Measurements from ENCODE around the gene TWNK.

The TWNK gene

DNA sequence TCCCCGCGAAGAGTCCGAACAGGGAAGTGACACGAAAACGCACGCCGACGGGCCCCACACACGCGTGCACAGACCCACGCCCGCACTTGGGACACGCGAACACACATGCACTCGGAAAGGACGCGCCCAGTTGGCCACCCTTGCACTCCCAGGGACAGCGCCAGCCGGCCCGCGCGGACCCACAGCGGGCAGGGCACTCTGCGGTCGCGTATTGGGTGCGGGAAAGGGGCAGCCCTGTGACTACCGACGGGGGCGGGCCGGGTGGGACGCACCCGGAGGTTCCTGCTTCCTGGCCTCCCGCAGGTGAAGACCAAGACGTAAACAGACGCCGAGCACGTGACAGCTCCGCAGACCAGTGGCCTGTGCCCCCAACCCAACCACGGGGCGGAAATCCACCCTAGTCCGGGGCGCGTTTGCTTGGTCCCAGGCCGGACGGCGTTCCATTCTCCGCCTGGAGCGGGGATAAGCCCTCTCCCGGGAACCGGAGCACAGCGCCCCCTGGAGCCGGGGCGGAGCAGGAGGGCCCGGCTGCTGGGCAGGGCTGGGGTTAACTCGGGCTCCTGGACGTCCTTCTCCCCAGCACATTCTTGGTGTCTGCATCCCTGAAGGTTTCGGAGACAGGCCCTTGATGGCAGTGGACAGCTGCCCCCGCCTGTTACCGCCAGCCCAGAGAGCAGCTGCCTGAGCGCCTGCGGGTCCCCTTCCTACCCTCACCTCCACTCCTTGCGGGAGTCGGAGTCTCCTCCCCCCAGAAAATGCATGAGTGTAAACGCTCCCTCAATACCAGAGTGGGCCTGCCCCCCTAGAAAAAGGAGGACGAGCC is 10.2 kb downstream of the TWNK start:
- peak; percentile 50 to 62 for ATAC-seq

DNA sequence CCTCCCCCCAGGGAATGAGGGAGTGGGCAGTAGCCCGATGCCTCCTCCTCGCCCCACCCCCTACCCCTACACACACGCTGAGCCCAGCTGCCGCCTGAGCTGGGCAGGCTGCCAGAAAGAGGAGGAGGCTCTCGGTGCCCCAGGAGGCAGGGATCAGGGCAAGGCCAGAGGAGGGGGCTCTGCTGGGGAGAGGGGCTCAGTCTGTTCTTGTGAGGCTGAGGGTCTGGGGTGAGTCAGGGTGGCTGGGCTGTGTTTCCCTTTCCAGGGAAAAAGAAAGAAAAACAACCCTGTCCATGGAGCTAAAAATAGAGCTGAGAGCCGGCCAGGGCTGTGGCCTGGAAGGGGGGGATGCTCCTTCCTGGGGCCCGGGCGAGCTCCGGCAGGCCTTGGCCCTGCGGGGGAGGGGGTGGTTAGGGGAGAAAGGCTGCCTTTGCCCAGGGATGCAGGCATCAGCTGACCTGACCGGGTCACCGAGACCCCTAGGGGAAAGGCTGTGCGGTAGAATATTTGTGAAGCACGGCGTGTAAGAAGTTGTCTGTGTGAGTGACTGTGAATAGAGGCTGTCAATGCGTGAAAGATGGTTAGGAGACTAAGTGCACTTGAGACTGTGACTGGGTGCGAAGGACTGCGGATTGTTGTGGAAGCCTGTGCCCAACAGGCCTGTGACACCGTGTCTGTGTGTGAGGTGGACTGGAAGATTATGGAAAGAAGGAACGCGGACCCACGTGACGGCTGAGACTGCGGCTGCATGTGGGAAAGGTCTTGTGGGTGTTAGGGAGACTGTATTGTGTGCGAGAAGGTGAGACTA is 11.0 kb downstream of the TWNK start:
- peak; percentile 21 to 45 for ATAC-seq

DNA sequence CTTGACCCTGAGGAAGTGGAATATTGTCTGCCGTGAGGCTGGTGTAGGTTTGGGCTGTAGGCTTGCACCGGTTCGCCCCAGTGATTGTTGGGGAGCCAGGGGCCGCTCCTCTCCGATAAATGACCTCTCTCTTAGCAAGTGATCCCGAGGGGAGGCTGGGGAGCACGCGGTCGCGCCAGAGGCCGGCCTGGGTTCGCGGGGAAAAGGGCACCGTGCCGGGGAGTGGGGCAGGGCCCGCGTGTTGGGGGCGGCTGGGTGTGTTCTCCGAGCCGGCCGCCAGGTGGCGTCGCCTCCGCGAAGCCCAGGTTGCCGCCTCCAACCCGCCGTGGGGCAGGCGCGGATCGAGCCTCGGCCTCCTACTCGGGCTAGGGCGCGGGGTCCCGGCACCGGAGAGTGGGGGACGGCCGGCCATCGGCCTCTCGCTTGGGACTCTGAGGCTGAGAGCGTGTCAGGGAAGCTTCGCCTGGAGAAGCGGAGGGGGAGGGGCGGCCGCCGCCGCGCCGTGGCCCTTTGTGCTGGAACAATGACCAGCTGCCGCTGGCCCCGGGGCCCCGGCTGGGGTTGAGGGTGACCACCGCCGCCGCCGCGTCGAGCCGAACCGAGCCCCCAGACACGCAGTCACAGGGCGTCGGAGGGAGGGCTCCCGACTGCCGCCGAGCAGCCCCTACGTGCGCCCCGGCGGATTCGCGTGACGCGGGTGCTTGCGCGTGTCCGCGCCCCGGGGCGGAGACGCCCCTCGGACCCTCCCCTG is 11.8 kb downstream of the TWNK start:
- ATAC-seq: peak; percentile 68 to 69

DNA sequence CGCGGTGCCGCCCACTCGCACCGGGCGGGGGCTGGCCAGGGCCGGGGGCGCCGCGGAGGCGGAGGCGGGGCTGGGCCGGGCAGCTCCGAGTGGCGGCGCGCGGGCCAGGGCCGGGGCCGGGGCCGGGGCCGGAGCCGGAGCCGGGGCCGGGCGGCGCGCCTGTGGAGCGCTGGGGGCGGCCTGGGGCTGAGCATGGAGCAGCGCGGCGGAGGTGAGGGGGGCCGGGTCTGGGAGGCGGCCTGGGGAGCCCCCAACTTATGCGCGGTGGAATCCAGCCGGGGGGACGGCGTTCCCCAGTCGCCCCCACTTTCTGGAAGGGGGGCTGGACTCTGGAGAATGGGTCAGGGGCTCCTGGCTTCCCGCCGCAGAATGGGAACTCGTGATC is 12.4 kb downstream of the TWNK start, which contains the start of gene LZTS2:
Gene LZTS2, plus strand, starts transcription at position 67 of the 385 bp plus-strand sequence. CDS start 2,731 bp downstream, outside the sequence.
- ATAC-seq: no peak

DNA sequence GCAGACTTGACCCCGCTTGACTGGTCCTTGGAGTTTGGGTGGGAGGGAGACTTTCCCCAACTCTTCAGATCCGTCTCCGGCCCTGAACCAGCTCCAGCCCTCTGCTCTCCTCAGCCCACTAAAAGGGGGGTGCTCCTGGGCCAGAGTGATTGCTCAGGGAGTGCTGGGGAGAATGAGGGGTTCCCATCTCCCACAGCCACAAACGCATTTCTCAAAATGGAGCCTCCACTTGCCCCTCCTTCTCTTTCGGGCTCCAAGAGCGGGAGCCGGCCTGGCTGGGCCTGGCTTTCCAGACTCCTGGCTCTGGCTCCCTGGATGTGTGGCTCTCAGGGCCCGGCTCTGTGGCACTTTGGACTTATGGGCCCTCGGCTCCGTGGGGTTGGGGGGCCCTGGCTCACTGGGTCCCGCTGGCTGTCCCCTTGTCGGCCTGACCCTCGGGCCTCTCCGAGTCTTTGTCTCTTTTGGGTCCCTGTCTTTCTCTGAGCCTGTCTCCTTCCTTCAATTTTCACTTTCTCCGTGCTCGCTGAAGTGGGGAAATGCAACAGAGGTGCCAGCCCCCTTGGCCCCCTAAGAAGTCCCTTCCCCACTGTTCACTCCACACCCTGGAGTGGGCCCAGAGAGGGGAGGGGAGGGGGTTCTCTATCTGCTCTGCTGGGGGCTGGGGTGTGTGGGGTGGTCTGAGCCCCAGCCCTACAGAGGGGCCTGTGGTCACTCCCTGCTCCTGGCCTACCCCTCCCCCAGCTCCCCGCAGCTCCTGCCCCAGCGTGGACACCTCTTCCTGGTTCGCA is 13.0 kb downstream of the TWNK start:
- no peak for ATAC-seq

DNA sequence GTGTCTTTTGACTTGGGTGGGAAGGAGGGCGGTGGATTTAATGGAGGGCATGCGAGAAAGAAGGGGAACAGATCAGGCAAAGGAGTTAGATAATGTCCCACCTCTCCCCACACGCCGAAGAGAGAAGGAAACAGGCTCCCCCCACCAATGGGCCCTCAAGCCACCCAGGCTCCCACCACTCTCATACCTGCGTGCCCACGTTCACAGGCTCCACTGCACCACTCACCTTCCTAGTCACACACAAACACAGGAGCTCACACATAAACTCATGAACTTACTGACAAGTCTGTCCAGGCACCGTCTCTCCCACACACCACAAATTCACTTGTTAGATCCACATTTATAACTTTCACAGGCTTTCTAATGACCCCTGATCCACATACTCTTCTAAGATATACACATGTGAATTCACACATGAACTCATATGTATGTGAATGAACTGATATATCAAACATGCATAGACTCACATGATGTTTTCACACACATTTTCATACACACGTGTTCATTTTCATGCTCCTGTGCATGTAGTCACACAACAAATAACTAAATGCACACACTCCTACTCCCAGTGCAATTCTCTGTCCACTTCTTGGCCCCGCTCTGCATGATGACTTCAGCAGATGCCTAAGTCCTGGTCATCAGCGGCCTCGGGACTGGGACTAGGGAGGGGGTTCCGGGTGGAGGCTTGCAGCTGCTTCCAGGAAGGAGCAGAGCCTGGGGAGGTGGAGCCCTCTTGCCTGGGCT is 13.7 kb downstream of the TWNK start:
- ATAC-seq: no peak

DNA sequence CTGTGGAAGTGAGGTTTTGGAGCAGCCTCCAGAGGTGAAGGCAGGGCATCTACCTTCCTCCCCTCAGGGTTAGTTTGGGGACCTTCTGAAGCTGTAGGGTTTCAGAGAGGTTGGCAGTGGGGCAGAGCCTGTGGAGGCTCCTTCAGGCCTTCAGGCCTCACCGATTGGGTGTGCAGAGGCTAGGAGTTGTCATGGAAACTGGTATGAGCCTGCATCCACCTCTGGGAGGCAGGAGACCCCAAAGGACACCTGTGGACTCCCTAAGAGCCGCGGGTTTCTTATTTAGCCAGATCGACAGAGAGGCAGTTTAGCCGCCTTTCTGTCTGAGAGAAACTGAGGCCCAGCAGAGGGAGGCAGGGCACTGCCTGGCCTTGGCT is 14.3 kb downstream of the TWNK start:
- ATAC-seq: no peak

DNA sequence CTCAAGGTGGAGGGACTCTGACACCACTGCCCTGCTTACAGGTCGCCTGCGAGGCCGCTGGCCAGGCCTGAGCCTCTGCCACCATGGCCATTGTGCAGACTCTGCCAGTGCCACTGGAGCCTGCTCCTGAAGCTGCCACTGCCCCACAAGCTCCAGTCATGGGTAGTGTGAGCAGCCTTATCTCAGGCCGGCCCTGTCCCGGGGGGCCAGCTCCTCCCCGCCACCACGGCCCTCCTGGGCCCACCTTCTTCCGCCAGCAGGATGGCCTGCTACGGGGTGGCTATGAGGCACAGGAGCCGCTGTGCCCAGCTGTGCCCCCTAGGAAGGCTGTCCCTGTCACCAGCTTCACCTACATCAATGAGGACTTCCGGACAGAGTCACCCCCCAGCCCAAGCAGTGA is 15.1 kb downstream of the TWNK start:
- ATAC-seq: no peak

DNA sequence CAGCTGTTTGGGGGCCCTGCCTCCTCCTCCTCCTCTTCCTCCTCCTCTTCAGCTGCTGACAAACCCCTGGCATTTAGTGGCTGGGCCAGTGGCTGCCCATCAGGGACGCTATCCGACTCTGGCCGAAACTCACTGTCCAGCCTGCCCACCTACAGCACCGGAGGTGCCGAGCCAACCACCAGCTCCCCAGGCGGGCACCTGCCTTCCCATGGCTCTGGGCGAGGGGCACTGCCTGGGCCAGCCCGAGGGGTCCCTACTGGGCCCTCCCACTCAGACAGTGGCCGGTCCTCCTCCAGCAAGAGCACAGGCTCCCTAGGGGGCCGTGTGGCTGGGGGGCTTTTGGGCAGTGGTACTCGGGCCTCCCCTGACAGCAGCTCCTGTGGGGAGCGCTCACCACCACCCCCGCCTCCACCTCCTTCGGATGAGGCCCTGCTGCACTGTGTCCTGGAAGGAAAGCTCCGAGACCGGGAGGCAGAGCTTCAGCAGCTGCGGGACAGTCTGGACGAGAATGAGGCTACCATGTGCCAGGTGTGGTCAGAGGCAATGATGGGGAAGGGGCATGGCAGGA is 16.4 kb downstream of the TWNK start:
- ATAC-seq: no peak

DNA sequence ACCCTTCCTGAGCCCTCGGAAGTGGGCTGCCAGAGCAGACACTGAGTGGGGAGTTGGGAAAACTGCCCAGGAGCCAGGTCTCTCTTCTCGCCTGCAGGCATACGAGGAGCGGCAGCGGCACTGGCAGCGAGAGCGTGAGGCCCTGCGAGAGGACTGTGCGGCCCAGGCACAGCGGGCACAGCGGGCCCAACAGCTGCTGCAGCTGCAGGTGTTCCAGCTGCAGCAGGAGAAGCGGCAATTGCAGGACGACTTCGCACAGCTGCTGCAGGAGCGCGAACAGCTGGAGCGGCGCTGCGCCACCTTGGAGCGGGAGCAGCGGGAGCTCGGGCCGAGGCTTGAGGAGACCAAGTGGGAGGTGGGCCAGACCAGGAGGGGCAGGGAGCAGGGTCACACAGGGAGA is 18.0 kb downstream of the TWNK start:
- ATAC-seq: no peak

DNA sequence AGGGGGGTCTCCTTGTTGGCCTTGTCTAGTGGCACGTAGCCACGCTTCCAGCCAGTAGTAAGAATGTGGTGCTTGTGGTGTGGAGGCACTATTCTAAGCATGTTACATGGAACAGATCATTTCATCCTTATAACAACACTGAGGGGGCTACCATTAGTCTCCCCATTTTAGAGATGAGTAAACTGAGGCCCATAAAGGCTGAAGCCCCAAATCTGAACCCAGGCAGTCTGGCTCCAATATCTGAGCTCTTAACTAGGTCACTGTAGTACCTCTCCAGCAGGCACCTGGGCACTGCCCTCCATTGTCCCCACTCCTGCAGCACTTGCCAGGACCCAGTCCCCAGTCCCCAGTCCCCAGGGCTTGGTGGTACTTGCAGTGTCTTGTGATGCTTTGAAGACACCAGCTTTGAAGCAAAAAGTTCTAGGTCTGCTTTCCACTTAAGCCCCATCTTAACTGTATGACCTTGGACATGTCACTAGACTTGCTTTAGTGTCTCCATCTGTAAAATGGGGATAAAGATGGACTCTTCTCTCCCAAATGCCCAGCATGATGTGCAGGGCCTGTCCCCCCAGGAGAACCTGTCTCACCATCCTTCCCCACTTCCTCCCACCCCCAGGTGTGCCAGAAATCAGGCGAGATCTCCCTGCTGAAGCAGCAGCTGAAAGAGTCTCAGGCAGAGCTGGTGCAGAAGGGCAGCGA is 18.7 kb downstream of the TWNK start:
- ATAC-seq: no peak

DNA sequence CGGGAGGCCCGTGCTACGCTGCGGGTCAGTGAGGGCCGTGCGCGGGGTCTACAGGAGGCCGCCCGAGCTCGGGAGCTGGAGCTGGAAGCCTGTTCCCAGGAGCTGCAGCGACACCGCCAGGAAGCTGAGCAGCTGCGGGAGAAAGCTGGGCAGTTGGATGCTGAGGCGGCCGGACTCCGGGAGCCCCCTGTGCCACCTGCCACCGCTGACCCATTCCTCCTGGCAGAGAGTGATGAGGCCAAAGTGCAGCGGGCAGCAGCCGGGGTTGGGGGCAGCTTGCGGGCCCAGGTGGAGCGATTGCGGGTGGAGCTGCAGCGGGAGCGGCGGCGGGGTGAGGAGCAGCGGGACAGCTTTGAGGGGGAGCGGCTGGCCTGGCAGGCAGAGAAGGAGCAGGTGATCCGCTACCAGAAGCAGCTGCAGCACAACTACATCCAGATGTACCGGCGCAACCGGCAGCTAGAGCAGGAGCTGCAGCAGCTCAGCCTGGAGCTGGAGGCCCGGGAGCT is 19.3 kb downstream of the TWNK start:
- ATAC-seq: no peak

DNA sequence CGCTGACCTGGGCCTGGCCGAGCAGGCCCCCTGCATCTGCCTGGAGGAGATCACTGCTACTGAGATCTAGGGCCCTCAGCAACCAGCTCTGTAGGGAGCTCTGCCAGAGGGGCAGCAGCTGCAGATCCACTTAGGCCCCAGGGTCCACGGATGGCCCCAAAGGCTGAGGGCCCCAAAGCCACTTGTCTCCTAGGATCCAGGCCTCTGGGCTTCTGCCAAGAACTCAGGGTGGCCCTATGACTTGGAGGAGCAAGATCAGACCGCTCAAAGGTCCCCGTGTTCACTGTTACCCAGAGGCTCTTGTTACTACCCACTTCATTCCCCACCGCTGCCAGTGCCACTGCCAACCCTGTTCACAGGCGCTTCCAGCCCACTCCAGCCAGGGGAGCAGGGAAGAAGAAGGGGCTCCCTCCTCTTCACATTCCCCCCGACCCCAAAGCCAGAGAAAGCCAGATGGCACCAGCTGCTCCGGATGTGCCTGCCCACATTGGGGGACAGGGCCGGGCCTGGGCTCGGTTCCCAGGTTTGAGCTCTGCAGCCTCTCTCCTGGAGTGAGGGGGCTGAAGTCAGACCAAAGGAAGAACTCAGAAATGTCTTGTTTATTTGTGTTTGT is 19.9 kb downstream of the TWNK start:
- no peak for ATAC-seq

DNA sequence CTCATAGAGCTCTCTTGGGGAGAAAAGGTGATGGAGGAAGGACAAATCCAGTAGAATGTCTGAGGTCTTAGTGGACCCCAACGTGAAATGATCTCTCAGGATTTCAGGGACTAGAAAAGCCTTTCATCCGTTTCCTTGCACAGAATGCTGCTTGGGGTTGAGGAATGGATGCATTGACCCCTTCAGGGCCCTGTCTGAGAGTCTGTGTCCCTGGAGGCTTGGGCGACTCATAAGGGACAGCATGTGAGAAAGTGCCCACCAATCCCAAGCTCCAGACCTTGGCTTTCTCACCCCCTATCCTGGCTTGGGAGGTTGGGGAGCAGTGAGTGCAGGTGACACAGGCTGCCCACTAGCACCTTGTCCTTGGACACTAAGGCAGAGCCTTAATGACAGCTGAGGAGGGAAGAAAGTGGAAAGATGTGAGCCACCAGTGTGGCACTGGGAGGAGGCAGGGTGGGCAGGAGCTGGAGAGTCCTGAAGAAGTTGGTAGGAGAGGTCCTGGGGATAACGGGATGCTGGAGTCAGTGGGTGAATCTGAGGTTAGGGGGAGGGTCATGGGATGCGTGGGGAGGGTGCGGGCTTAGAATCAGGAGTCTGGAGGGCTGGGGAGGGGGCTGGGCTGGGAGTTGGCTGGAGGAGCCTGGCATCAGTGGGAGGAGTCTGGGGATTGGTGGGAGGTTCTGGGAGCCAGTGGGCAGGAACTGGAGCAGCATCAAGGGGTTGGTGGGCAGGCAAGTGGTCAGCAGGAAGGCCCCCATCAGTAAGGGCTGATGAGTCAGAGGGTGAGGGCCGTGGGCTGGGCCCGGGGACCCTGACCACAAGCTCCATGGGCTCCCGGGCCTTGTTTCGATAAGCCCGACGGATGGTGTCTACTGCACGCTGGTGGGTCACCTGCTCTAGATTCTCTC is 20.8 kb downstream of the TWNK start:
- no peak for ATAC-seq

DNA sequence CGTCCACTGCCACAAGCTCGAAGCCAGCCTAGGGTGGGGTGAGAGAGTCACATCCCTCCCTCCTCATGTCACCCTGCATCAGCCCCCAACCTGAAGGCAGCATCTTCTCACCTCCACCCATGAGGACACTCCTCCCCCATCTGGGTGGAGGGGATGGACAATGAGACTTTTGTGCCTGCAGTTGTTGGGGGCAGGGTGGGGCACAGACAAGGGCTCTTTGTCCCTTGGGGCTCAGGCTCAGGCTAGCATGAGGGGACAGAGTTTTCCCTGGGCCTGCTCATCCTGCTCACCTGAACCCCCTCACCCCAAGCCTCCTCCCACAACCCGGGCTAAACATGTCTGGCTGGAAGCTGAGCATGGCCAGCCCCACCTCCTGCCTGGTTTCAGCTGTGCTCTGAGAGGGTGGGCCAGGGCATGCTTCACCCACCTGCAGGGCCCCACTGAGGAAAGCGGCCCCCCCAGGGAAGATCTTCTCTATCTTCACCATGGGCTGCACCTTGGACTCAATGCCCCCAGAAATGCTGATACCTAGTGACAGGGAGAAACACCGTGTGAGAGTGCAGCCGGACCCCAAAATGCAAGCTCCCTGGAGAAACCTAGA is 21.6 kb downstream of the TWNK start:
- no peak for ATAC-seq

DNA sequence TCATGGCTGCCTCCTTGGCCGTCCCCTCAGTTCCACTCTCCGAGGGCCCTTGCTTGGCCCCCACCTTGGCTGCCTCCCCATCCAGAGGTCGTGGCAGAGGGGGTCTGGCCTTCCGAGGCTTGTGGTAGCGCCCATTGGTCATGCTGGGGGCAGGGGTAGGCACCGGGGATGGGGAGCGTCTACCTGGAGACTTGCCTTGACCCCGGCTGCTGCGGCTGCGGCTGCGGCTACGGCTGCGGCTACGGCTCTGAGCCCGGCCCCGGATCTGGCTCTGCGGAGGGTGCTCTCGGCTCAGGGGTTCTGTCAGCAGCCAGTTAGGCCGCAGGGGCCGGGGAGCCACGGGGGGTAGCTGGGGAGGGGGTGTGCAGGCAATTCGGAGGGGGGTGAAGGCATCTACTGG is 23.0 kb downstream of the TWNK start:
- no peak for ATAC-seq

DNA sequence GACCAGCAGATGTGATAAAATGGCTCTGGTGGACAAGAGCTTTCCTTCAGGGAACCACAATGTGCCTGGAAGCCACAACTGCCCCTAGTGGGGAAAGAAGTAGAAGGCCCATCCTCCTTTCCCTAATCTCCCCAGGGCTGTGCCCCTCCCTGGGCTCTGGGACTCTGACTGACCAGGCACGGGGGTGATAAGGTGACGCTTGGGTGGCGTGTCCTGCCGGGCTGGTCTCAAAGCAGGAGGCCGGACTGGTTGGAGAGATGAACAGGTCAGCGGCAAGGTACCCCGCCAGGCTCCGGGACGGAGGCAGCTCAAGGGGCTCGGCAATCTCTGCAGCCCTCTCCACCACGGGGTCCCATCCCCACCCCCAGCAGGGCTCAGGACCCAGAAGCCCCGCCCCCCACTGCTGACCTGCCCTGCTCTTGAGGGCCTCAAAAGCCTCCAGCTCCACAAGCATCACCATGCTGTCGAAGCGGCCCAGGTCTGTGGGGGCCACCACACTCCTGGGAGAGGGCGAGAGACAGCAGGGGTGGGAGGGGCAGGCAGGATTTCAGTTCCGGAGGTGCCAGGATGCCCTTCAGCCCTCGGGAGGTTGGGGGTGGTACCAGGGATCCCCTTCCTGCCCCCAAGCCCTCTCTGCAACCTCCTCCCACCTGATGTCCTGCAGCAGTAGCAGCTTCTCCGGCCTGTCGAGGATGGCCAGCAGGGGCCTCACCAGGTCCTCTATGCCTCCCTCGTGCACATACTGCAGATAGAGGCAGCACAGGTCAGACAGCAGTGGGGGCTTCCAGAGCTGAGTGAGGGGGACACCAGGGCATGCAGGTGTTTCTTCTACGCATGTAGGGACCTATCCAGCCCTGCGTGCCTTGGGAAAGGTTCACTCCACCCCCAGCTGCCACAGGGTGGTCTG is 24.4 kb downstream of the TWNK start:
- no peak for ATAC-seq

All from activated CD4-positive, CD25-positive, alpha-beta regulatory T cell treated with anti-CD3 and anti-CD28 coated beads, Interleukin-2, amount 50 U/mL, for 24 hours (primary cell).